ENCODE results near the gene VPS45.
"Not testable (repeated sequence)": the region's sequence is repeated elsewhere in the genome, so short reads cannot be mapped to it uniquely, and the experiment has no call there.

The VPS45 gene

DNA sequence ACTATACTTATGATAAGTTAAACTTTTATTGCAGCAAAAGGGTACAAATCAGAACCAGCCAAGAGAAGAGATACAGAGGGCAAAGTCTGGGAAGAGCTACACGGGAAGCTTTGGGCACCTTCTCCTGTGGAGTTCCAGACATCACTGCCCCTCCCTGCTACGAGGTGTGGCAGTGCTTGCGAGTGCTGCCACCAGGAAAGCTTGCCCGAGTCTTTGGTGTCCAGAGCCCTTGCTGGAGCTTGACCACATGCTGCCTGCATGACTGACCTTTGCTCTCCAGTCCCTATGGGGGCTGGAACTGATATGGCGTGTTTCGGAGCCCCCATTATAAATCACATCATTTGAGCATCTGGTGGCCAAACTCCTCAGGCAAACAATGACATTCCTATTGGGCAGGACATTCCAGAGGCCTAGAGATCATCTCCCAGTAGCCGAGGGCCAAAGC lies 105.6 kb downstream of the VPS45 start:
- DNase-seq (ENCODE audit: low read depth, low spot score), result no peak
- no peak overlapping the region for H3K4me3 ChIP-seq (ENCODE audit: low read length)

DNA sequence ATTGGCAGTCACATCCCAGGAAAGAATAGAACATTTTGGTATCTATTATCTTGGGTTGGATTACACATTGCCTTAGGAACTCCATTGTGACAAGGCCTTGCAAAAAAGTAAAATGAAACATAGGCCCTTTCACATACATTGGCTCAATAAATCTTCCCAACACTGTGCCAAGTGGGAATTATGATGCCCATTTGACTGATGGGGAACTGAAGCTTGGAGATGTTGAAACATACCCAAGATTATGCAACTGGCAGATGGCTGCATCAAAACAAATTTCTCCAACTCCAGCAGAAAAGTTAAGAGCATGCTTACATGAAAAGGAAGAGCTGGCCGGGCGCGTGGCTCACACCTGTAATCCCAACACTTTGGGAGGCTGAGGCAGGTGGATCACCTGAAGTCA lies 109.0 kb downstream of the VPS45 start:
- DNase-seq (ENCODE audit: low read depth, low spot score), result no peak
- H3K4me3 ChIP-seq (ENCODE audit: low read length), result no peak overlapping the region

DNA sequence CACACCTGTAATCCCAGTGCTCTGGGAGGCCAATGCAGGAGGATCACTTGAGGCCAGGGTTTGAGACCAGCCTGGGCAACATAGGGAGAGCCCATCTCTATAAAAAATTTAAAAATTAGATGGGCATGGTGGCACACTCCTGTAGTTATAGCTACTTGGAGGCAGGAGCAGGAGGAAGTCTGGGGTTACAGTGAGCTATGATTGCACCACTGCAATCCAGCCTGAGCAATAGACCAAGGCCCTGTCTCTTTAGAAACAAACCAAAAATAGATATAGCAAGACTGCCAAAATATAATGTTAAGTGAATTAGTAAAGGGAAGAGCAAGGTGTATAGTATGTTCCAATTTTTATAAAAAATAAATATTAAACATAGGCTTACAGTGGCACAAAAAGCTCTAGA lies 111.0 kb downstream of the VPS45 start:
- H3K4me3 ChIP-seq (ENCODE audit: low read length), result no peak overlapping the region
- no peak for DNase-seq (ENCODE audit: low read depth, low spot score)

DNA sequence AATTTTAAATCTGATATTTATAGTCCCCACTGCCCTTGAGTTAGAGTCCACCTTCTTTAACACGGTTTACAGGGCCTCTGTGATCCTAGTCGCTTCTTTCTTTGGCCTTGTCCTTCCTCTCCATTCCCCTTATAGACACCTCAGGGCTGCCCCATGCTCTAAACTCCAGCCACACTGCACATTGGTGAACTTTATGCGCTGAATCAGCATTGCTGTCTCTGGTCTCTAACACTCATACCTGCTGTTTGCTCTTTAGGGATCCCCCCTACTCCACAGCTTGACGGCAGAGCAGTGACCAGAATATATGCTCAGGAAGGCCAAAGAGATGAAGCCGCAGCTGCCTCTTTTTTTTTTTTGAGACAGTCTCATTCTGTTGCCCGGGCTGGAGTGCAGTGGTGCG lies 112.3 kb downstream of the VPS45 start:
- DNase-seq (ENCODE audit: low read depth, low spot score), result no peak
- H3K4me3 ChIP-seq (ENCODE audit: low read length), result no peak overlapping the region

DNA sequence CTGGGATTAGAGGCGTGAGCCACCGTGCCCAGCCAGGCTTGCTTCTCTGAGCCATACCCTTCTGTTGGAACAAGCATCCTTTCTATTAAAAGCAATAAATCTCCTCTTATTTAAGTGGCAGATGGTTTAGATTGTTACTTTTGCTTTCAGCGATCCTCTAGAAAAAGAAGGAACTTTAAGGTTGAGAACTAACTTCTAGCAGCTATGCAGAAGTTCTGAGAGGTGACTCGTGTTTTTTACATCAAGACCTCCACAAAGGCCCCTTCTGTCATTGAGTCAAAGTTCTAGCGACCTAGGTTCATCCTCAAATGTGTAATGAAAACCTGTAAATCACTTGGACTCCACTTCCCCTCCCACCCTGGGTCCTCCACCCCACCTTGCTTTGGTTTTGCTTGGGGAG lies 112.9 kb downstream of the VPS45 start:
- no peak overlapping the region for H3K4me3 ChIP-seq (ENCODE audit: low read length)
- DNase-seq (ENCODE audit: low read depth, low spot score), result no peak

DNA sequence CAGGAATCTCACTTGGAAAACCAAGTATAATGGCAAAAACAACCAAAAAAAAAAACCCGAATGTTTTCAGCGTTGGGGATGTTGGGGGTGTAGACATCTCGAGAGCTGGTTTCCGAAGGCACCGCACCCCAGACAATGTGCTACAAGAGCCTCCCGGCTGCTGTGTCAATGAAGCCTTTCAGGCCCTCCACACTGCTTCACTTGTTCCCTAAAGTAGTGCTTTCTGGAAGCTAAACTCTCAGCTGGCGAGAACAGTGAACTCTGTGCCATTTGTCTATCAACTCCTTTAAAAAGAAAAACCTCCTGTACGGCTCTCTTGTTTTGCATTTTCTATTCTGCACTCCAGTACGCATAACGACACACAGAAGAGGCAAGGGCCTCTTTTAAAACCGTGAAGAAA lies 114.7 kb downstream of the VPS45 start:
- no peak for DNase-seq (ENCODE audit: low read depth, low spot score)
- no peak overlapping the region for H3K4me3 ChIP-seq (ENCODE audit: low read length)

DNA sequence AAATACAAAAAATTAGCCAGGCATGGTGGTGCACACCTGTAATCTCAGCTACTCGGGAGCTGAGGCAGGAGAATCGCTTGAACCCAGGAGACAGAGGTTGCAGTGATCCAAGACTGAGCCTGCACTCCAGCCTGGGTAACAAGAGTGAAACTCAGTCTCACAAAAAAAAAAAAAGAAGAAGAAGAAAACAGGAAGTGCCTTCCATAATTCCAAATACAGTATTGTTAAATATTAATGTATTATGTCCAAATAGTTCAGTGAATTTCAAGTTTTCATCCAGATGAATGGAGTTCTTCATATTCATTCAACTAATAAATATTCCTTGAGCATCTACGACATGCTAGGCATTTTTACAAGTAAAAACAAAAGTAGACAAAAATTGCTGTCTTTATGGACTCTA lies 115.5 kb downstream of the VPS45 start:
- no peak overlapping the region for H3K4me3 ChIP-seq (ENCODE audit: low read length)
- DNase-seq (ENCODE audit: low read depth, low spot score), result no peak

DNA sequence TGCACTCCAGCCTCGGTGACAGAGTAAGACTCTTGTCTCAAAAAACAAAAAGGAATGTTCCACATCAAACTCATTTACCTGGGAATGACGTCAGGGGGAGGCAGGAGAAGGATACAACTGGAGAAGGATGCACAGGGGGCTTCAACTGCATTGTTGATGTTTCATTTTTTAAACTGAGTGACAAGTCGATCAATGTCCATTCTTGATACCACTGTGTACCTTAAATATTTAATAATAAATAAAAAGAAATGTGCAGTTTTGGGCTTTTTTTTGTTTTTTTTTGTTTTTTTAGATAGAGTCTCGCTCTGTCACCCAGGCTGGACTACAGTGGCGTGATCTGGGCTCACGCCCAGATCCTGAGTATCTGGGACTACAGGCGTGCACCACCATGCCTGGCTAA lies 117.9 kb downstream of the VPS45 start:
- DNase-seq (ENCODE audit: low read depth, low spot score), result no peak
- no peak overlapping the region for H3K4me3 ChIP-seq (ENCODE audit: low read length)

DNA sequence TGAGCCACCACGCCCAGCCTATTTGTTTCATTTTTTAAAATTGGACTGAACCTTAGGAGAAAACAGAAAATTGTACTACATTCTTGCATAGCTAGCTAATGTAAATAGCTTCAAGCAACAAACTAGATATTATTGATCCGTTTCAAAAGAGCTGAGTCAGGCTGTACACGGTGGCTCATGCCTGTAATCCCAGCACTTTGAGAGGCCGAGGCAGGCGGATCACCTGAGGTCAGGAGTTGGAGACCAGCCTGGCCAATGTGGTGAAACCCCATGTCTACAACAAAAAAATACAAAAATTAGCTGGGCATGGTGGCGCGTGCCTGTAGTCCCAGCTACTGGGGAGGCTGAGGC lies 118.8 kb downstream of the VPS45 start:
- not testable (repeated sequence) for H3K4me3 ChIP-seq (ENCODE audit: low read length); DNase-seq (ENCODE audit: low read depth, low spot score)

DNA sequence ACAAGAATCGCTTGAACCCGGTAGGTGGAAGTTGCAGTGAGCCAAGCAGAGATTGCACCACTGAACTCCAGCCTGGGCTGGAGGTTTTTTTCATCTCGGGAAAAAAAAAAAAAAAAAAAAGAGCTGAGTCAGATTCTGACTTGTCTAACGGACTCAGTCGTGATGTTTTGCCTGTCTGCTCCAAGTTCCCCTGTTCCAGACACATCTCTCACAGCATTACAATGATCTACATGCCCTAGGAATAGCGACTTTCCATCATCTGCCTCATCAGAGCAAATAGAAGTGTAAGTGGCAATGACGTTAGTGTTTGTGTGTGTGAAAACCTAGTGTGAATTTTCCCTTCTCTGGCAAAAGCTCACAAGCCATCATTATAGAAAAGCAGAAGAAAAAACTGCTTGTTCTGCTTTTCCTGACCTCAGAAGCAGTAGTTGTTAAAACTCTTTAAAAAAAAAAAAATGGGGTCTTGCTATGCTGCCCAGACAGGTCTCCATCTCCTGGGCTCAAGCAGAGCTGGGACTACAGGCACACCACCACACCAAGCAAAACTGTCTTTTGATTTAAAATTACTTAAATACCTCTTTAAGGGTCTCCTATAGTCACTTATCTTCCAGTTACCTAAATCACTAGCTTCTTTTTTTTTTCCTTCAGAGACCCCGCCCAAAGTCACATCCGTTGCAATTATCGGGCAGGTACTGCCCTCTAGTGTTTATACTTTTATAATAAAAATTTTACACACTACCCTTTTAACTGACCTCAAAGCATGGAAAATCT lies 119.4 kb downstream of the VPS45 start:
- H3K4me3 ChIP-seq (ENCODE audit: low read length), result no peak overlapping the region
- DNase-seq (ENCODE audit: low read depth, low spot score), result peak; percentile 54

DNA sequence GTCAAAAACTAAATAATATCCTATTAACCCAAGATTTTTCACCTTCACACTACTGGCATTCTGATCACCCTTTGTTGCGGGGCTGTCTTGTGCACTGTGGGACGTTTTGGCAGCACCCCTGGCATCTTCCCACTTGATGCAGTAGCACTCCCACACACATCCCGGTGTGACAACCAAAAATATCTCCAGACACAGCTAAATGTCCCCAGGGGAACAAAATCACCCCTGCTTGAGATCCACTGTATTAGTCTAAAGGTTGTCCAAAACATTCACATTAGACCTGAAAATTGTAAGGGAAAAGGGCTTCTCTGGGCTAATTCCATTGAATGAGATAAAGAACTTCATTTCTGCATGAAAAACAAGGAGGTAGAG lies 120.0 kb downstream of the VPS45 start:
- H3K4me3 ChIP-seq (ENCODE audit: low read length), result no peak overlapping the region
- DNase-seq (ENCODE audit: low read depth, low spot score), result no peak

DNA sequence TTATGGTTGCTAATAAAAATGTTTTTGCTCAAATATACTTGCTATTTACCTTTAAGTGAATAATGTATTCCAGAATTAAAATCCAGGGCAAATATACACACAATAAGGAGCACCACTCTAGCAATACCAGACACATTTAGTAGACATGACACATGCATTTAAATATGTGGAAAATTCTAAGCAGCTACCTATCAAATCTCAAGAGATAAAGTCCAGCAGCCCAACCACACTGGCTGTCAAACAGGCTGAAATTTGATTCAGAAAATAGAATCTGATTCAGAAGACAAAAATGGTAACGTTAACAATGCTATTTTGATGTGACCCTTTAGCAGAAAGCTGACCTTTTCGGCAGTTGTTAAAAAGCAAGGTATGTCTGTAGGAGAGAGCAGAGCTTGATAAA lies 124.4 kb downstream of the VPS45 start:
- no peak for DNase-seq (ENCODE audit: low read depth, low spot score)
- no peak overlapping the region for H3K4me3 ChIP-seq (ENCODE audit: low read length)

DNA sequence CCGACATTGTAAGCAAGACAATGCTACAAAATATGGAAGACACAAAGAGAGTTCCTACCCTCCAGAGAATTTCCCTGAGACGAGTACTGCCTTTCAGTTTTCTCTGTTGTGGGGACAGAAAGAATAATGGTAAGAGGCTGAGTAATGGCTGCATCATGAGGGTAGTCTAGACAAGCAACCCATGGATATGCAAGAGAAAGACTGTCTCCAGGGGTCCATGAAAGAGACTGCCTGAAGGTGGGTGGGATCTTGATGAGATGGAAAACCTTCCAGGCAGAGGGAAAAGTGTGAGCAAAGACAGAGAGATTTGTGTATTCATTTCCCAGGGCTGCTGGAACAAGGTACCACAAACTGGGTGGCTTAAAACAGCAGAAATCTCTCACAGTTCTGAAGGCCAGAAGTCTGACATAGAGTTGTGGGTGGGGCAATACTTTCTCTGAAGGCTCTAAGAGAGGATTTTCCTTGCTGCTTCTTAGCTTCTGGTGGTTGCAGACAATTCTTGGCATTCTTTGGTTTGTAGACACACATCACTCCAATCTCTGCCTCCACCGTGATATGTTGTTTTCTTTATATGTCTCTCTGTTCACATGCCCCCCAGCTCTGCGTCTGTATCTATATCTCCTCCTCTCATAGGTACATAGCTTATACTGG lies 126.9 kb downstream of the VPS45 start:
- no peak overlapping the region for H3K4me3 ChIP-seq (ENCODE audit: low read length)
- DNase-seq (ENCODE audit: low read depth, low spot score), result no peak
